K562 (cell line): ENCODE measurements around the gene CACNA2D4. TPM values are rescaled to one million over a fixed set of nuclear protein-coding genes. Genes with fewer than 3 reads are reported as not detected.

ENCODE experiments used
- ATAC-seq: fragments of 200-7000 bp; cut with Tn5 transposase; 3 replicates; pipeline ENCODE4 v1.9.1; 2020; ENCODE audit warnings: moderate library complexity
- BruUV-seq: library from RNA; stranded (reverse); fragments of 400-500 nt; replicated peaks from 2 replicates; lab custom pipeline; 2021; lab: Mats Ljungman, UMichigan
- CTCF ChIA-PET: fragments of 300-600 bp; formaldehyde crosslinking; extraction: SDS; loops from one replicate; lab custom pipeline; 2021; ENCODE audit warnings: low intra/inter-chr PET ratio; lab: Yijun Ruan, JAX
- POLR2A ChIA-PET: fragments of 300-600, 350-650 bp; sonication (Branson Sonifier 250); formaldehyde crosslinking; extraction: SDS; loops from one replicate; lab custom pipeline; 2021; ENCODE audit warnings: antibody characterized with exemption, inconsistent platforms; lab: Yijun Ruan, JAX
- DNase-seq, 4 experiments: peaks; one replicate each; pipeline versions ENCODE4 v3.0.0 to v3.0.0-alpha.2; 2011 to 2018; ENCODE audit warnings: low spot score in 3 of 4, mixed read lengths in 3 of 4; ENCODE audit errors: extremely low read depth in 1 of 4
- FAIRE-seq: peaks from 2 replicates; lab custom pipeline; 2011; peaks lifted over from hg19 to GRCh38; lab: Jason Lieb, UNC
- H2AFZ ChIP-seq: 2 replicates; pipeline ENCODE4 v1.6.0; 2011; ENCODE audit warnings: low read depth, low read length, control low read depth, inconsistent platforms
- H3K27ac ChIP-seq: fragments of 200-600 bp; 3 replicates; pipeline ENCODE4 v1.8.0; 2011; ENCODE audit warnings: low read depth, mild to moderate bottlenecking, control low read depth, inconsistent platforms, low read length, moderate library complexity, mixed read lengths; ENCODE audit errors: extremely low read depth
- H3K27me3 ChIP-seq, 2 experiments: fragments of 300-600 bp in 1 of 2; 2 replicates in 1 of 2; 3 replicates in 1 of 2; pipeline versions ENCODE4 v1.6.0 to v1.8.0; 2011; ENCODE audit warnings: inconsistent platforms in 2 of 2, low read length in 2 of 2, mild to moderate bottlenecking in 1 of 2, mixed read lengths in 1 of 2, moderate library complexity in 1 of 2; ENCODE audit not compliant: control insufficient read depth in 2 of 2, insufficient read depth in 2 of 2
- H3K36me3 ChIP-seq: fragments of 300-600 bp; 3 replicates; pipeline ENCODE4 v1.8.0; 2011; ENCODE audit warnings: mild to moderate bottlenecking, low read length, inconsistent platforms; ENCODE audit not compliant: control insufficient read depth, insufficient read depth
- H3K4me1 ChIP-seq, 2 experiments: fragments of 200-600 bp in 1 of 2; replicated peaks in 1 of 2; 2 replicates in 1 of 2; 3 replicates in 1 of 2; pipeline versions ENCODE4 v1.5.1 to v1.8.0; 2011; ENCODE audit warnings: inconsistent platforms in 2 of 2, low read length in 2 of 2, mild to moderate bottlenecking in 1 of 2, mixed read lengths in 1 of 2, moderate library complexity in 1 of 2; ENCODE audit not compliant: control insufficient read depth in 2 of 2, insufficient read depth in 2 of 2
- H3K4me2 ChIP-seq: 2 replicates; pipeline ENCODE4 v1.6.1; 2011; ENCODE audit warnings: low read length, control low read depth, inconsistent platforms, mixed read lengths; ENCODE audit not compliant: insufficient read depth
- H3K4me3 ChIP-seq: fragments of 200-600 bp; sonication (generic), shearing (Covaris generic); 2 replicates; pipeline ENCODE4 v1.5.1; 2016; ENCODE audit warnings: control low read depth, inconsistent platforms
- H3K79me2 ChIP-seq: fragments of 200-600 bp; 3 replicates; pipeline ENCODE4 v1.8.0; 2011; ENCODE audit warnings: low read length, inconsistent platforms; ENCODE audit not compliant: control insufficient read depth, insufficient read depth
- H3K9ac ChIP-seq, 2 experiments: 2 replicates each; pipeline versions ENCODE4 v1.6.0 to v1.6.1; 2011; ENCODE audit warnings: low read depth in 2 of 2, low read length in 2 of 2, control low read depth in 1 of 2, inconsistent platforms in 1 of 2, mild to moderate bottlenecking in 1 of 2, mixed read lengths in 1 of 2; ENCODE audit not compliant: insufficient read depth in 1 of 2
- H3K9me1 ChIP-seq: one replicate; pipeline ENCODE4 v1.6.0; 2011; ENCODE audit warnings: inconsistent platforms, mild to moderate bottlenecking, low read length, moderate library complexity; ENCODE audit not compliant: control insufficient read depth, insufficient read depth
- H3K9me3 ChIP-seq: replicated peaks from 2 replicates; pipeline ENCODE4 v1.5.1; 2011; ENCODE audit warnings: low read depth, low read length, inconsistent platforms; ENCODE audit not compliant: control insufficient read depth, insufficient read depth
- H4K20me1 ChIP-seq: replicated peaks from 2 replicates; pipeline ENCODE4 v1.6.1; 2011; ENCODE audit warnings: low read length, inconsistent platforms, mixed read lengths; ENCODE audit not compliant: control insufficient read depth, insufficient read depth
- CLOCK ChIP-seq: fragments of 250-450 bp; sonication (Bioruptor Pico); IDR thresholded peaks from 2 replicates; pipeline ENCODE4 v1.4.0; 2020; ENCODE audit warnings: mild to moderate bottlenecking, moderate library complexity, borderline replicate concordance
- E2F6 ChIP-seq, 2 experiments: IDR thresholded peaks; 2 replicates each; pipeline ENCODE4 v1.6.1; 2011; ENCODE audit warnings: borderline replicate concordance in 1 of 2, control low read depth in 1 of 2, low read depth in 1 of 2, low read length in 1 of 2, mild to moderate bottlenecking in 1 of 2, mixed read lengths in 1 of 2, moderate library complexity in 1 of 2; ENCODE audit not compliant: insufficient read depth in 1 of 2, insufficient read length in 1 of 2, poor library complexity in 1 of 2, severe bottlenecking in 1 of 2; ENCODE audit errors: extremely low read depth in 1 of 2
- ELK1 ChIP-seq: sonication (generic); formaldehyde crosslinking; IDR thresholded peaks from 2 replicates; pipeline ENCODE4 v1.8.1; 2022; ENCODE audit warnings: missing genetic modification reagents
- MTF1 ChIP-seq: fragments of 250-450 bp; sonication (Bioruptor Pico); IDR thresholded peaks from 2 replicates; pipeline ENCODE4 v1.9.0; 2021; ENCODE audit warnings: moderate library complexity, mild to moderate bottlenecking, inconsistent platforms, borderline replicate concordance
- PTTG1 ChIP-seq: fragments of 450-650 bp; IDR thresholded peaks from 2 replicates; pipeline ENCODE4 v1.6.1; 2016; ENCODE audit warnings: low read depth, mild to moderate bottlenecking, missing genetic modification characterization, missing compliant biosample characterization
- SAP30 ChIP-seq: fragments of 200-600 bp; sonication (generic); IDR thresholded peaks from 2 replicates; pipeline ENCODE4 v1.6.1; 2012; ENCODE audit warnings: borderline replicate concordance, low read depth, mild to moderate bottlenecking, moderate library complexity, low read length, control low read depth, inconsistent platforms; ENCODE audit not compliant: insufficient read depth, poor library complexity, severe bottlenecking
- ZBTB8A ChIP-seq: fragments of 450-650 bp; IDR thresholded peaks from 2 replicates; pipeline ENCODE4 v1.6.1; 2018; ENCODE audit warnings: mild to moderate bottlenecking, moderate library complexity; ENCODE audit not compliant: partially characterized antibody
- ZC3H11A ChIP-seq: IDR thresholded peaks from 2 replicates; pipeline ENCODE4 v1.6.1; 2012; ENCODE audit warnings: low read depth, low read length, improper control_type of control experiment
- ZNF140 ChIP-seq: fragments of 250-450 bp; sonication (Bioruptor Pico); IDR thresholded peaks from 2 replicates; pipeline ENCODE4 v1.8.0; 2021; ENCODE audit warnings: moderate library complexity, mild to moderate bottlenecking, inconsistent platforms
- ZNF224 ChIP-seq: sonication (generic); formaldehyde crosslinking; IDR thresholded peaks from 2 replicates; pipeline ENCODE4 v1.8.0; 2022; ENCODE audit warnings: mild to moderate bottlenecking, missing genetic modification reagents
- ZNF76 ChIP-seq: fragments of 250-450 bp; sonication (Bioruptor Pico); IDR thresholded peaks from 2 replicates; pipeline ENCODE4 v1.4.0; 2020; ENCODE audit warnings: mild to moderate bottlenecking, moderate library complexity, borderline replicate concordance
- ZNF764 ChIP-seq: fragments of 250-450 bp; sonication (Bioruptor Pico); IDR thresholded peaks from 2 replicates; pipeline ENCODE4 v1.4.0; 2020; ENCODE audit warnings: low read depth, mild to moderate bottlenecking, moderate library complexity
- WGBS: fragments of 100-300 bp; shearing (Covaris generic); methylation state at CpG from one replicate; pipeline ENCODE4 v1.1.6; 2016; ENCODE audit warnings: low coverage, mixed read lengths; ENCODE audit not compliant: insufficient coverage; ENCODE audit errors: missing lambda C conversion rate; 5-methylcytosine and 5-hydroxymethylcytosine counted together
- in situ Hi-C: fragments of 300-500 bp; cut with MboI; formaldehyde crosslinking; loops from 4 replicates; pipeline ENCODE4 v1.15.0; 2018; ENCODE audit warnings: inconsistent platforms, mixed read lengths
- intact Hi-C: fragments of 100-400 bp; cut with micrococcal nuclease; formaldehyde crosslinking; loops from 2 replicates; pipeline ENCODE4 v1.14.2; 2022
- polyA plus RNA-seq, 8 experiments: library from polyadenylated mRNA; depleted of rRNA in 4 of 8; stranded (reverse) in 5 of 8; unstranded in 3 of 8; fragments of >200 nt; fragmentation: Nextera tagmentation in 2 of 8; fragmentation: Illumina TruSeq in 1 of 8; extraction: Ambion mirVana in 2 of 8; extraction: Trizol in 1 of 8; gene quantifications; 2 replicates each; pipeline versions ENCODE4 v1.2.1 to v1.2.3, GENCODE V29; 2011 to 2014; ENCODE audit warnings: inconsistent platforms in 1 of 8, missing spikeins in 1 of 8
- total RNA-seq, 7 experiments: library from RNA; depleted of rRNA in 6 of 7; stranded (reverse); fragments of >200 nt in 6 of 7; fragmentation: Illumina TruSeq in 2 of 7; extraction: Trizol in 2 of 7; gene quantifications; 2 replicates each; pipeline versions ENCODE4 v1.2.1 to v1.2.3, GENCODE V29; 2011 to 2021; ENCODE audit warnings: low replicate concordance in 1 of 7

CACNA2D4 gene
- total and polyA plus RNA-seq, 9 of the 15 experiments (the other 6 are each of a cell fraction or from before 2014, with no cell fraction given), result 0.04 to 0.69 (median 0.40) TPM; not detected in 3

GRCh38 chr12:1847411-1847810 lies 71.0 kb downstream of the CACNA2D4 start:
- POLR2A ChIA-PET, result interaction anchor here (1.3 kb wide), 1 partner anchor 16 kb away, joined by 3 read pairs; no protein-coding TSS in a partner anchor
- no peak for DNase-seq
- no peak for TF ChIP-seq ZNF140
- no peak for TF ChIP-seq PTTG1 (tag)
- TF ChIP-seq ZC3H11A, result no peak
- no peak for TF ChIP-seq ZNF224 (CRISPR knock-in tag)
- TF ChIP-seq SAP30, result no peak
- TF ChIP-seq ZBTB8A, result no peak
- TF ChIP-seq CLOCK (CRISPR knock-in tag), result no peak
- TF ChIP-seq ZNF764 (CRISPR knock-in tag), result no peak
- TF ChIP-seq E2F6 (IDR thresholded peaks at IDR 0.05; ENCODE audit: borderline replicate concordance in 1 of 2, extremely low read depth in 1 of 2, insufficient read depth in 1 of 2, insufficient read length in 1 of 2, low read depth in 1 of 2, low read length in 1 of 2, poor library complexity in 1 of 2, severe bottlenecking in 1 of 2), result no peak
- no peak for TF ChIP-seq MTF1 (CRISPR knock-in tag)
- TF ChIP-seq ELK1 (CRISPR knock-in tag), result no peak
- TF ChIP-seq ZNF76, result no peak
- TF ChIP-seq, all 486 proteins: peak for 0
- H2AFZ ChIP-seq, result no peak overlapping the region
- no peaks in the 10 kb centered on the region for H3K36me3 ChIP-seq
- no peak overlapping the region for H3K4me2 ChIP-seq
- BruUV-seq, result no TSS peak
- no peaks in the 10 kb centered on the region for H3K79me2 ChIP-seq
- peaks cover 0 to 4% of the 10 kb centered on the region in 2 experiments; a peak in 2 of 5 replicates for H3K4me1 ChIP-seq
- H3K9me1 ChIP-seq, result no peaks in the 10 kb centered on the region
- H3K9ac ChIP-seq, result no peak overlapping the region
- no peak overlapping the region for H3K4me3 ChIP-seq
- no peaks in the 10 kb centered on the region for H4K20me1 ChIP-seq
- WGBS, result 0% methylated on average over 3 of the region's 4 CpGs
- FAIRE-seq, result no peak
- in situ Hi-C loops, result no loop called here
- H3K27me3 ChIP-seq, result peaks cover 16 to 36% of the 10 kb centered on the region in 2 experiments; a peak in 4 of 5 replicates
- H3K27ac ChIP-seq, result no peak overlapping the region
- intact Hi-C loops, result no loop called here
- no peak for ATAC-seq
- no peaks in the 10 kb centered on the region for H3K9me3 ChIP-seq
- CTCF ChIA-PET, result no interaction called here
